CMK (cell line): ENCODE data around the gene SPACDR.
"Not testable (repeated sequence)": the region's sequence is repeated elsewhere in the genome, so short reads cannot be mapped to it uniquely, and the experiment has no call there.

Experiments
- DNase-seq: peaks from one replicate; pipeline ENCODE4 v3.0.0-alpha.2; 2010; ENCODE audit warnings: low read depth

Gene SPACDR, protein sequence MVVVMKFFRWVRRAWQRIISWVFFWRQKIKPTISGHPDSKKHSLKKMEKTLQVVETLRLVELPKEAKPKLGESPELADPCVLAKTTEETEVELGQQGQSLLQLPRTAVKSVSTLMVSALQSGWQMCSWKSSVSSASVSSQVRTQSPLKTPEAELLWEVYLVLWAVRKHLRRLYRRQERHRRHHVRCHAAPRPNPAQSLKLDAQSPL

DNA sequence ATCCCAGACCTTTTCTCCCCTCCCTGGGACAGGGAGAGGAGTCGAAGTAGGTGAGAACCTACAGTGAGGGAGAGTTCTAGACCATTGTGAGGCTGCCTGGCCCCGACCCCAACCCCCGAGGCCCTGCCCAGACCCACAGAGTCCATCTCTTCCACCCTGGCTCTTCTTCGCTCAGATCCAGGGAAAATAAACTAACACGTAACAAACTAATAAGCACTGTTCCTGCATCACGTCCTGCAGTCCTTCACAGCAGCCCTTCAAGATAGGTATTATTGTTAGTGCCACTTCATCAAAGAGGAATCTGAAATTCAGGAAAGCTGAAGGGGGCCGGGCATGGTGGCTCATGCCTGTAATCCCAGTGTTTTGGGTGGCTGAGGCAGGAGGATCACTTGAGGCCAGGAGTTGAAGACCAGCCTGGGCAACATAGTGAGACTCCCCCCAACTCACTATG is at the start of gene SPACDR:
Gene SPACDR, minus strand, starts transcription at position 51 of the 451 bp plus-strand sequence. CDS start 235 bp downstream, outside the sequence.
- DNase-seq = no peak

DNA sequence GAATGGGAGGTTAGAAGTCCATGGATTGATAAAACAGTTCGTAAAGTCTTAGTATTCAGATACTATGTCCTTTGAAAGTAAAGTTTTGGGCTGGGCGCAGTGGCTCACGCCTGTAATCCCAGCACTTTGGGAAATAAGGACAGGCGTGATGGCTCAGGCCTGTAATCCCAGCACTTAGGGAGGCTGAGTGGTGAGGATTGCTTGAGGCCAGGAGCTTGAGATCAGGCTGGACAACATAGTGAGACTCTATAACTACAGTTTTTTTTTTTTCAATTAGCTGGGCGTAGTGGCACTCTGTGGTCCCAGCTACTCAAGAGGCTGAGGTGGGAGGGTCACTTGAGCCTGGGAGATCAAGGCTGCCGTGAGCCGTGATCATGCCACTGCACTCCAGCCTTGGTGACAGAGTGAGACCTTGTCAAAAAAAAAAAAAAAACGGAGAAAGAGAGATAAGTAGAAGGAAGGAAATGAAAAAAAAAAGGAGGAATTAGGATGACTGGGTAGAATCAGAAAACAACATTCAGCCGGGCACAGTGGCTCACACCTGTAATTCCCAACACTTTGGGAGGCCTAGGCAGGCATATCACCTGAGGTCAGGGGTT is 49.3 kb upstream of the SPACDR start:
- DNase-seq = no peak

DNA sequence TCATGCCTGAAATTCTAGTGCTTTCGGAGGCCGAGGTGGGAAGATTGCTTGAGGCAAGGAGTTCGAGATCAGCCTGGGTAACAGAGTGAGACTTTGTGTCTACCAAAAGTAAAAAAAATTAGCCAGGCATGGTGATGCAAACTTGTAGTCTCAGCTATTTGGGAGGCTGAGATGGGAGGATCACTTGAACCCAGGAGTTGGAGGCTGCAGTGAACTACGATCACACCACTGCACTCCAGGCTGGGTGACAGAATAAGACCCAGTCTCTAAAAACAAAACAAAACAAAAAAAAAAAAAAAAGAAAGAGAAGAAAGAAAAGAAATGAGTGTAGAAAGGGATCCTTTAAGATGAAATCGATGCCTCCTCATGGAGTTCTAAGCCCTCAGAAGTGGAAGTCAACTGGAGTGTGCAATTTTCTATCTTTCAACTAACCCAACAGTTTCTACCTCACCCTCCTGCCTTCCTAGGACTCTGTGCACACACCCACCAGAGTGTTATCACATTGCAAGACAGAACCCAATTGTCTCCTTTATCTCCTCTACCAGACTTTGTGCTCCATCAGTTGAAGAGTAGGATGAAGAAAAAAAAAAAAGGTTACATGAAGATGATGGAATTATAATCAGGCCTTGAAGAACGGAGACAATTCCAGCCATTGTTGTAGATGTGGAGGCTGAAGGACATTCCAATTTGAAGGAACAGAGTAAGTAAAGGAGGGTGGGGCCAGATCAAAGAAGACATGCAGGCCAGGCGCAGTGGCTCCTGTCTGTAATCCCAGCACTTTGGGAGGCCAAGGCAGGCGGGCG is 46.6 kb upstream of the SPACDR start:
- DNase-seq = no peak

DNA sequence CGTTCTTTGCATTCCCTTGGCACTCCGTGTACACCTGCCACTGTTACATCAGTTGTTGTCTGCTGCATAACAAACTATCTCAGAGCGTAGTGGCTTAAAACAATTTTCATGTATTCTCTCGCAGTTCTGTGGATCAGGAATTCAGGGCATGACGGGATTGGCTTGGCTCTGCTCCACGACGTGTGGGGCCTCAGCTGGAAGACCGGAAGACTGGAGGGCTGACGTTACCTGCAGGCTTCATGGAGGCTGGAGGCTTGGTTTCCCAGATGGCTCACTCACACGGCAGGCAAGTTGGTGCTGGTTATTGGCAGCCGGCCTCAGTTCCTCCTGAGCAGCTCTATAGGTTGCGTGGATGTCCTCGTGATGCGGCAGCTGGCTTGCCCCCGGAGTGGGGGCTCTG is 45.2 kb upstream of the SPACDR start:
- no peak for DNase-seq

DNA sequence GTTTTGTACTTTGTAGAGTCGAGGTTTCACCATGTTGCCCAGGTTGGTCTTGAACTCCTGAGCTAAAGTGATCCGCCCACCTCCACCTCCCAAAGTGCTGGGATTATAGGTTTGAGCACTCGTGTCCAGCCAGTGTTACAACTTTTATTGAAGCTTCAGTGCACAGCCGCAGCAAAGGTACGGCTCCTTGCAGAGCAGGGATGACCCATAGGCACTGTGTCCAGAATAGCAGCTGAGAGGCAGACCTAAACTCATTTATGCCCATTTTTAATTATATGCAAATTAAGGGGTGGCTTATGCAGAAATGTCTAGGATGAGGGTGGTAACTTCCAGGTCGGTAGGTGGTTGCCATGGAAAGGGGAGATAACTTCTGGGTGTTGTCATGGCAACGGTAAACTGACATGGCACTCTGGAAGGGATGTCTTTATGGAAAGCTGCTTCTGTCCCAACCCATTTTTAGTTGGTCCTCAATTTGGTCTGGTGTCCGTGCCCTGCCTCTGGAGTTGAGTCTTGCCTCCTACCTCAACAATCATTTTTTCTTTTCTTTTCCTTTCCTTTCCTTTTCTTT is 42.4 kb upstream of the SPACDR start:
- no peak for DNase-seq

DNA sequence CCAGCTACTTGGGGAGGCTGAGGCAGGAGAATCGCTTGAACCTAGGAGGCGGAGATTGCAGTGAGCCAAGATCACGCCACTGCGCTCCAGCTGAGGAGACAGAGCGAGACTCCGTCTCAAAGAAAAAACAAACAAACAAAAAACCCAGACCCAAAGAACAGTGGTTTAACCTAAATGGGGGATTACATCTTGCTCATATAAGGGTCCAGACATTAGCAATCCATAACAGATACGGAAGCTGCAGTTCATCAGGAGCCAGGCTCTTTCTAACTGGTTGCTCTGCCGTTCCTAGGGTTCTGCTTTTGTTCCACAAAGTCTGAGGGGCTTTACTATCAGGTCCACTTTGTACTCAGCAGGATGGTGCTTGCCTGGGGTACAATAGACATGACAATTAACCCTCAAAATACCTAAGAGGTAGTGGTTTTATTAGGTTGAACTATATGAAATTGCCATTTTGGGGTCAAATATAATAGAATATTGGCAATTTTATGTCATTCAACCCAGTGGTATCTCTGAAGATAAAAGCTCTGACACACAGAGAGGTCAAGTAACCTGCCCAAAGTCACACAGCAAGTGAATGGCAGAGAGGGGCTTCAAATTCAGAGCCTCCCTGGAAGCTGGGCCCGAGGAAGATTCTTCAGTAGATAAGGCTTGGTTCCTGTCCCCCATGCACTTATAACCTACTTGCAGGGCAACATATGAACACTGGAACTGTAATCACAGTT is 41.0 kb upstream of the SPACDR start:
- DNase-seq = no peak

DNA sequence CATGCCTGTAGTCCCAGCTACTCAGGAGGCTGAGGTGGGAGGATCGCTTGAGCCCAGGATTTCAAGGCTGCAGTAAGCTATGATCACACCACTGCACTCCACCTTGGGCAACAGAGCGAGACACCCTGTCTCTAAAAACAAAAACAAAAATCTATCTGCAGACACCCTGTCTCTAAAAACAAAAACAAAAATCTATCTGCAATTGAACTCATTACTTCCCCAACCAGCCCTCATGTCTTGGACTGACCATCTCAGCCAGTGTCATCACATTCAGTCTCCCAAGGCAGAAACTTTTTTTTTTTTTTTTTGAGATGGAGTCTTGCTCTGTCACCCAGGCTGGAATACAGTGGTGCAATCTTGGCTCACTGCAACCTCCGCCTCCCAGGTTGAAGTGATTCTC is 40.0 kb upstream of the SPACDR start:
- not testable (repeated sequence) for DNase-seq

DNA sequence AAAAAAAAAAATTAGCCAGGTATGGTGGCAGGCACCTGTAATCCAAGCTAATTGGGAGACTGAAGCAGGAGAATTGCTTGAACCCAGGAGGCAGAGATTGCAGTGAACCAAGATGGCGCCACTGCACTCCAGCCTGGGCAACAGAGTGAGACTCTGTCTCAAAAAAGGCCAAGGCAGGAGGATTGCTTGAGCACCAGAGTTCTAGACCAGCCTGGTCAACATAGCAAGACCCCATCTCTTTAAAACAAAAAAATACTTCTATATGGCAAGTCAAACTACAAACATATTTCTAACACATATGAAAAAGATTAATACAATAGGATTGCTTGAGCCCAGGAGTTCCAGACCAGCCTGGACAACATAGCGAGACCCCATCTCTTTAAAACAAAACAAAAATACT is 36.7 kb upstream of the SPACDR start:
- not testable (repeated sequence) for DNase-seq

DNA sequence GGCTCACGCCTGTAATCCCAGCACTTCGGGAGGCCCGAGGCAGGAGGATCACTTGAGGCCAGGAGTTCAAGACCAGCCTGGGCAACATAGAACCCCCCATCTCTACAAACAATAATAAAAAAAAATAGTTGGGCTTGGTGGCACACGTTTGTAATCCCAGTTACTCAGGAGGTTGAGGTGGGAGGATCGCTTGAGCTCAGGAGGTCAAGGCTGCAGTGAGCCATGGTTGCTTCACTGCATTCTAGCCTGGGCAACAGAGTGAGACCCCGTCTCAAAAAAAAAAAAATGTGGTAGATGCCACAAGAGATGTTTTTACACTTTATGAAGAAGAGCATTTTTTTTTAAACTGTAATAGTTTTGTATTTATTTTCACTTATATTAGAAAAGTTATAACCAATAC is 32.4 kb upstream of the SPACDR start:
- no peak for DNase-seq

DNA sequence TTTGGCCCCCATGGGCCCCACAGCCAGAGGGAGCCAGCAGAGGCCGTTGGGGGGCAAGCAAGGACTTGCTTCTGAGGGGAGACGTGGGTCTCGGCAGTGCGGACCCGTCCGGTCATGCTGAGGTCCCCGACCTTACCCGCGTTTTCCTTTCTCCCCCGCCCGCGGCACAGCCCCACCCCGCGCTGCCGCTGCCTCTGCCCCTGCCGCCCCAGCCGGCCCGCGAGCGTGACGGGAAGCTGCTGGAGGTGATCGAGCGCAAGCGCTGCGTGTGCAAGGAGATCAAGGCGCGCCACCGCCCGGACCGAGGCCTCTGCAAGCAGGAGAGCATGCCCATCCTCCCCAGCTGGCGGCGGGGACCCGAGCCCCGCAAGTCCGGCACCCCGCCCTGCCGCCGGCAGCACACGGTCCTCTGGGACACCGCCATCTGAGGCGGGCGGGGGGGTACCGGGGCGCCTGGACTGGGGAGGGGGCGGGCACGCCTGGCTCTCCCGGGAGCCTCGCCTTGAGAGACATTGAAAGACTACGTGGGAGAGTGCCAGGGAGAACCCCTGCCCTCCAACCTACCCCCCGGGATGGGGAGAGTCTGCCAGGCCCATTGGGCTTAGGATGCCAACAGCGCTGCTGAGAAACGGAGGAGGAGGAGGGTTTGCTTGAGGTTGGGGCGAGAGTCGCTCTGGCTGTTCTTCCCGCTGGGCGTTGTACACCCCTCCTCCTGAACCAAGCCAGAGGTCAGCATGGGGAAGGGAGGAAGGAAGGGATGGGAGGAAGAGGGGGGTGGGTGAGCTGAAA is 29.6 kb upstream of the SPACDR start:
- DNase-seq = no peak

DNA sequence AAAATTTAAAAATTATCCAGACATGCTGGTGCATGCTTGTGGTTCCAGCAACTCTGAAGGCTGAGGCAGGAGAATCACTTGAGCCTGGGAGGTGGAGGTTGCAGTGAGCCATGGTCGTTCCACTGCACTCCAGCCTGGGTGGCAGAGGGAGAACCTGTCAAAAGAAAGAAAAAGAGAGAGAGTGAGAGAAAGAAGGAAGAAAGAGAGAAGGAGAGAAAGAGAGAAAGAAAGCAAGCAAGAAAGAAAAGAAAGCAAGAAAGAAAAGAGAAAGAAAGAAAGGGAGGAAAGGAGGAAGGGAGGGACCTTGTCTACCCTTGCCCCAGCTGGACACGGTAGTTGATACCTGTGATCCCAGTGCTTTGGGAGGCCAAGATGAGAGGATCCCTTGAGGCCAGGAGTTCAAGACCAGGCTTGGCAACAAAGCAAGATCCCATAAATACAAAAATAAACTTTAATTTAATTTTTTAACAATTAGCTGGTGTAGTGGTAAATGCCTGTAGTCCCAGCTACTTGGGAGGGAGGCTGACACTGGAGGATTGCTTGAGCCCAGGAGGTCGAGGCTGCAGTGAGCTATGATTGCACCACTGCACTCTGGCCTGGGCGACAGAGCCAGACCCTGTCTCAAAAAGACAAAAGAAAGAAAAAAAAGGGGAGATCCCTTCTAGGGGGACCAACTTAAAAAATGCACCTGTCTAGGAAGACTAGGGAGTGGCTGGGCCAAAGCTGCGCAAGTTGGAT is 28.8 kb upstream of the SPACDR start:
- DNase-seq = no peak

DNA sequence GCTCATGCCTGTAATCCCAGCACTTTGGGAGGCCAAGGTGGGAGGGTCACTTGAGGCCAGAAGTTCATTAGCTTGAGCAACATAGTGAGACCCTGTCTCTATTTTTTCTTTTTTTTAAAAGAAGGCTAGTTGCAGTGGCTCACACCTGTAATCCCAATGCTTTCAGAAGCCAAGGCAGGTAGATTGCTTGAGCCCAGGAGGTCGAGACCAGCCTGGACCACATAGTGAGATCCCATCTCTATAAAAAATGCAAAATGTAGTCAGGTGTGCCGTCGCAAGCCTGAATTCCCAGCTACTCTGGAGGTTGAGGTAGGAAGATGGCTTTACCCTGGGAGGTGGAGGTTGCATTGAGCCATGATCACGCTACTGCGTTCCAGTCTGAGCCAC is 27.1 kb upstream of the SPACDR start:
- DNase-seq = no peak

DNA sequence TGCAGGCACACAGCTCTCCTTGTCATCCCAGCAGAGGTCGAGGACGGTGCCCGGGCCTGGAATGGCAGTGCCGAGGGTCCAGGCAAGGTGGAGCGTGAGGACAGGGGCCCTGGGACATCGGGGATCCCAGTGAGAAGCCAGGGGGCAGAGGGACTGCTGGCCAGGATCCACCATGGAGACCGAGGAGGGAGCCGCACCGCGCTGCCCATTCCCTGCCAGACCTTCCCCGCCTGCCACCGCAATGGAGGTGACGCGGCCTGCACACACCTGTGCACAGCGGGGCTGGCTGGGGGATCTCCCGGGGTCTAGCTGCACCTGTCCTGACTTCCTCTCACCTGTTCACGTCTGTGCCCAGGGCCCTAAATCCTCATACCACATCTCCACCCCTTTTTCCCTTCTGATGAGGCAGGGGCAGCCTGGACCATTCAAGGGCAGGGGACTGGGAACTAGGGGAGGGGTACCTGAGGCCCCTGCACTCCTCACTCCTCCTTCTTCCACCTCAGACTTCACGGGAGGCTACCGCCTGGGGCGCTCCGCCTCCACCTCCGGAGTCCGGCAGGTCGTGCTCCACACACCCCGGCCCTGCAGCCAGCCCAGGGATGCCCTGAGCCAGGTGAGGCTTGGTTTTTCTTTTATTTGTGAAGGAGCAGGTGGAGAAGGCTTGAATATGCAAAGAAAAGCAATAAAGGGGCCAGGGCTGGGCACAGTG is 26.6 kb upstream of the SPACDR start:
- DNase-seq = no peak

DNA sequence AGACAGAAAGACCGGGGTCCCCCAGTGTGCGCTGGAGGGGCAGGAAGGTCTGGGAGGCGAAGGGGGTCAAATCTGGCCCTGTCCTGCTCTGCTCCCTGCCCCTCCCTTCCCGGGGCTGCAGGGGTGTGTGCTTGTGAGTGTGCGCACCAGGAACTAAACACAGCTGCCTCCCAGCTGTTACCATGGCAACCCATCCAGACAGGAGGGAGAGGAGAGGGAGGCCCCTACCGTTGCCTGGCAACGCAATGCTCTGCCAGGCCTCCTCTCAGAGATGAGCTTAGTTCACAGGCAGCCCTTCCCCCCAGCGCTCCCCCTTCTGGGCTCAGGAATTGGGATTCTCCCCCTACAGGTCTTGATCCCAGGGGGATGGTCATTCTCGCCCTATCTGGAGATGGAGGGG is 25.8 kb upstream of the SPACDR start:
- no peak for DNase-seq

DNA sequence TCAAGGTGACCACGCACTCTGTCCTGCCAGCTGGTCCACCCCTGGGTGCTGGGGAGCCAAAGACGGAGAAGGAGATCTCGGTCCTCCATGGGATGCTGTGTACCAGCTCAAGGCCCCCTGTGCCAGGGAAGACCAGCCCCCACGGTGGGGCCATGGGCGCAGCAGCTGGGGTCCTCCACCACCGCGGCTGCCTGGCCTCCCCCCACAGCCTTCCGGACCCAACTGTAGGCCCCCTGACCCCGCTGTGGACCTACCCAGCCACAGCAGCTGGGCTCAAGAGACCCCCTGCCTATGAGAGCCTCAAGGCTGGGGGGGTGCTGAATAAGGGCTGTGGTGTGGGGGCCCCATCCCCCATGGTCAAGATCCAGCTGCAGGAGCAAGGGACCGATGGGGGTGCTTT is 25.1 kb upstream of the SPACDR start:
- DNase-seq = no peak

DNA sequence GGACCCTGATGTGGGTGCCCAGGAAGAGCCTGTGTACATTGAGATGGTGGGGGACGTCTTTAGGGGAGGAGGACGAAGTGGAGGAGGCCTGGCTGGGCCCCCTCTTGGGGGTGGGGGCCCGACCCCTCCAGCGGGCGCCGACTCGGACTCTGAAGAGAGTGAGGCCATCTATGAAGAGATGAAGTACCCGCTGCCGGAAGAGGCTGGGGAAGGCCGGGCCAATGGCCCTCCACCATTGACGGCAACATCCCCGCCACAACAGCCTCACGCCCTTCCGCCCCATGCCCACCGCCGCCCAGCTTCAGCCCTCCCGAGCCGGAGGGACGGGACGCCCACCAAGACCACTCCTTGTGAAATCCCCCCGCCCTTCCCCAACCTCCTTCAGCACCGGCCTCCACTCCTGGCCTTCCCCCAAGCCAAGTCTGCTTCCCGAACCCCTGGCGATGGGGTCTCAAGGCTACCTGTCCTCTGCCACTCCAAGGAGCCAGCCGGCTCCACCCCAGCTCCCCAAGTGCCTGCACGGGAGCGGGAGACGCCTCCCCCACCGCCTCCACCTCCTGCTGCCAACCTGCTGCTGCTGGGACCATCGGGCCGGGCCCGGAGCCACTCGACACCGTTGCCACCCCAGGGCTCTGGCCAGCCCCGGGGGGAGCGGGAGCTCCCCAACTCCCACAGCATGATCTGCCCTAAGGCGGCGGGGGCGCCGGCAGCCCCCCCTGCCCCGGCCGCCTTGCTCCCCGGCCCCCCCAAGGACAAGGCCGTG is 24.5 kb upstream of the SPACDR start:
- no peak for DNase-seq

DNA sequence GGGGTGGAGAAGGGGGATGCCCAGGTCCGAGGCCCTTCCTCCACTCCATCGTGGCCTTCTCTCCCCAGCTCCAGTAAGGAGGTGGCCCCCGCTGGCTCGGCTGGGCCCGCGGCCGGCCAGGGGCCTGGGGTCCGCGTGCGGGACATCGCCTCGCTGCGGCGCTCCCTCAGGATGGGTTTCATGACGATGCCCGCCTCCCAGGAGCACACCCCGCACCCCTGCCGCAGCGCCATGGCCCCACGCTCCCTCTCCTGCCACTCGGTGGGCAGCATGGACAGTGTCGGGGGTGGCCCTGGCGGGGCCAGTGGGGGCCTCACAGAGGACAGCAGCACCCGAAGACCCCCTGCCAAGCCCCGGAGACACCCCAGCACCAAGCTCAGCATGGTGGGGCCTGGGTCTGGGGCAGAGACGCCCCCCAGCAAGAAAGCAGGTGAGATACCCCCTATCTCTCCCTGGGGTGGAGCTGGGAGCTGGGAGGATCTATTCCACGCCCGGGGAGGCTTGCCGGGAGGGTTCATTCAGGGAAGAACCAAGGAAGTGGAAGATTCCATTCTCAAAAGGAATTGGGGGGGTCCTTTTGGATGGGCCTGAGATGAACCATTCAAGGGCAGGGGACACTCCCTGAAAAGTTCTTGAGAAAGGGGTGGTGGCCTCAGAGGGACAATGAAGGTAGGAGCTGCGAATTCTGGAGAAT is 22.8 kb upstream of the SPACDR start:
- DNase-seq = no peak

DNA sequence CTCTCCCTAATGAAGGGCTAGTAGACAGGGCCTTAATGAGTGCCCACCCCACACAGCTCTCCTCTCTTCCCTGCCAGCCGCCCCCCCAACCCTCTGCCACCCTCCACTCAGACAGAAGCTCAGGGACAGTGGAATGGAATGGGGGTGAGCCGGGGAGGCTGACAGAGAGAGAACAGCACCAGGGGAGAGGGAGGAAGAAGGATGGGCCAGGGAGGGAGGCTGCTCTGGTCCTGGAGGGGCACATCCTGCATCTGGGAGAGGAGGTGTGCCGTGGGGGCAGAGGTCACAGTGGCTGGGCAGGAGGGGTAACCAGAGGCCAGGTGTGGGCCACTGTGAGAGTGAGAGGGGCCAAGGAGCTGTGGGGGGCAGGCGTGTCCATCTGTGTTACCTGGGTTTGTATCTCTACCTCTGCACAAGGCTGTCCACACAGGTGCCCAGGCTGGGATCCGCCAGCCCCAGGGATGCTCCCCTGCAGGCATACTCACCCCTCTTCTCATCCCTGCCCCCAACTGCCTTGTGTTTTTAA is 22.1 kb upstream of the SPACDR start:
- no peak for DNase-seq
